Subcutaneous abdominal adipose tissue (tissue), 5 donors: ENCODE results near the gene DDX47.

Source experiments
- H3K27ac ChIP-seq: one replicate; pipeline ENCODE4 v1.7.0; 2013; ENCODE audit warnings: low read depth, mild to moderate bottlenecking, inconsistent platforms, low read length, moderate library complexity
- H3K27me3 ChIP-seq, 5 donors: one replicate each; pipeline ENCODE4 v1.7.0; 2013; ENCODE audit warnings: low read length in 5 of 5, inconsistent platforms in 1 of 5; ENCODE audit not compliant: control insufficient read depth in 5 of 5, insufficient read depth in 4 of 5
- H3K36me3 ChIP-seq, 5 donors: one replicate each; pipeline ENCODE4 v1.7.0; 2013; ENCODE audit warnings: low read length in 5 of 5; ENCODE audit not compliant: control insufficient read depth in 5 of 5, insufficient read depth in 5 of 5
- H3K4me1 ChIP-seq, 5 donors: one replicate each; pipeline ENCODE4 v1.7.0; 2013; ENCODE audit warnings: low read length in 5 of 5, mild to moderate bottlenecking in 3 of 5, moderate library complexity in 1 of 5; ENCODE audit not compliant: control insufficient read depth in 5 of 5, insufficient read depth in 5 of 5
- H3K4me3 ChIP-seq, 5 donors: one replicate each; pipeline ENCODE4 v1.7.0; 2013; ENCODE audit warnings: low read length in 5 of 5, low read depth in 1 of 5
- H3K9ac ChIP-seq, 5 donors: one replicate each; pipeline ENCODE4 v1.7.0; 2013; ENCODE audit warnings: low read length in 5 of 5, mild to moderate bottlenecking in 4 of 5, moderate library complexity in 3 of 5
- H3K9me3 ChIP-seq, 5 donors: one replicate each; pipeline ENCODE4 v1.7.0; 2013; ENCODE audit warnings: low read length in 5 of 5; ENCODE audit not compliant: control insufficient read depth in 5 of 5
- donor health status: healthy.
- donor health status: healthy.
- donor health status: healthy.
- donor health status: healthy.
- donor health status: healthy.

DDX47 gene

DNA sequence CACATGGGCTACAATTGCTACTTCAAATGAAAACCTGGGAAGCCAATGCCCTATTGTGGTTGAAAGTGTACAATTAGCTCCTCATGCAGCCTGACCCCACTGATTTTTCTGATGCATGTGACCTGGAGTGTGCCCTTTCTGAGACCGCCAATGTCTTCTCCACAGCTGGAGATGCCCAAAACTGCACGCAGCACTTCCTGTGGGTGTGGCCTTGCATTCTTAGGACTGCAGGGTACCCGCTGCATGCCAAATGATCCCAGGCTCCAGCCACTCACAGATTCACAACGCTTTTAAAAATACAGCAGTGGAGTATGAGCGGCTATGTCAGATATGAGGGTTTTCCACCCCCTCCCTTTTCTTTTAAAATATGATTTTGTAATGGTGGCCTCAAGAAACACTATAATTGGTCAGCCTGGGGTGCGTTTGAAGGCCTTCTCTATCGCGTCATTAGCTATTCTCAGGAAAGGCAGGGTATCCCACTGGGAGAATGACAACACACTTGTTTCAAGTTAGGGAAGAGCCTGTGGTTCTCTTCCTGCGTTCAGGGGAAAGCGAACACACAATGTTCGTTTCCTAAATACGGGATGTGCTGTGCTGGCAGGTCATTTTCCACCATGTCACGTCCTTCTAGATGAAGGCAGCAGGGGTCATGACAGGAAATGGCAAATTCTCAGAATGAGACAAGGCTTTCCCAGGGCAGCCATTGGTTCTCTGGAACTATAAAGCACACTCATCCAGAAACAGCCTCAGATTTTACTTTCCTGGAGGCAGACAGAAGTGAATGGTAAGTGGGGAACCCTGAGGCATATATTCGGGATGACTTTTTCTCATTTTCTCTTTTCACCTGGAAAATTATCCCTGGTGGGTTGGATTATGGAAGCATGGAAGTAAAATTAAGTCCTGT lies 28.0 kb upstream of the DDX47 start, which contains the start of gene APOLD1:
Gene APOLD1 (plus strand): TSS at position 749 of the 904 bp plus-strand sequence. CDS start 33 bp downstream, at position 782.
- Histone ChIP-seq H3K9ac (peak within 1 kb of the TSS; percentile 66 to 89 (median 81)), H3K27me3 (no peaks in the 10 kb centered on the region), H3K36me3 (no peaks in the 10 kb centered on the region), H3K4me3 (peak within 1 kb of the TSS; percentile 74 to 89 (median 83)), H3K9me3 (no peaks in the 10 kb centered on the region), H3K27ac (peak within 1 kb of the TSS; percentile 84), H3K4me1 (peaks cover 3 to 38% (median 34%) of the 10 kb centered on the region in 5 donors)

DNA sequence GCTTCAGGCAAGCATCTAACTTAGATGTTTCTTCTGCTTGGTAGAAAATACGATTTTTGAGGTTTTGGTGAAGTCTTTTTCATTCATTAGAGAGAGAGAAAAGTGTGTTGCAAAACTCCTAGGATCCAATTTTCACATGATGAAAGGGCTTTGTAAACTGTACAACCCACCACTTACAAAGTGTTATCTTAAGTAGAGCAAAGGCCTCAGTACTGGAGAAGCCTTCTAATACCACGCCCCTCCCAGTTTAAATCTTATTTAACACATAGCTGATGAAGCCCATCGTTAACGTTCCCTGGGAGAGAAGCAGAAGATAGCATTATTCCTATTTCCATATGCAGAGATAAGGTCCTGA lies 26.8 kb upstream of the DDX47 start:
- Histone ChIP-seq H3K27me3 (no peaks in the 10 kb centered on the region), H3K36me3 (no peaks in the 10 kb centered on the region), H3K9ac (peak overlapping the region; percentile 5 to 89 (median 81)), H3K4me1 (peaks cover 3 to 38% (median 34%) of the 10 kb centered on the region in 5 donors), H3K9me3 (no peaks in the 10 kb centered on the region), H3K27ac (peak overlapping the region; percentile 84), H3K4me3 (peak overlapping the region; percentile 74 to 89 (median 83))

DNA sequence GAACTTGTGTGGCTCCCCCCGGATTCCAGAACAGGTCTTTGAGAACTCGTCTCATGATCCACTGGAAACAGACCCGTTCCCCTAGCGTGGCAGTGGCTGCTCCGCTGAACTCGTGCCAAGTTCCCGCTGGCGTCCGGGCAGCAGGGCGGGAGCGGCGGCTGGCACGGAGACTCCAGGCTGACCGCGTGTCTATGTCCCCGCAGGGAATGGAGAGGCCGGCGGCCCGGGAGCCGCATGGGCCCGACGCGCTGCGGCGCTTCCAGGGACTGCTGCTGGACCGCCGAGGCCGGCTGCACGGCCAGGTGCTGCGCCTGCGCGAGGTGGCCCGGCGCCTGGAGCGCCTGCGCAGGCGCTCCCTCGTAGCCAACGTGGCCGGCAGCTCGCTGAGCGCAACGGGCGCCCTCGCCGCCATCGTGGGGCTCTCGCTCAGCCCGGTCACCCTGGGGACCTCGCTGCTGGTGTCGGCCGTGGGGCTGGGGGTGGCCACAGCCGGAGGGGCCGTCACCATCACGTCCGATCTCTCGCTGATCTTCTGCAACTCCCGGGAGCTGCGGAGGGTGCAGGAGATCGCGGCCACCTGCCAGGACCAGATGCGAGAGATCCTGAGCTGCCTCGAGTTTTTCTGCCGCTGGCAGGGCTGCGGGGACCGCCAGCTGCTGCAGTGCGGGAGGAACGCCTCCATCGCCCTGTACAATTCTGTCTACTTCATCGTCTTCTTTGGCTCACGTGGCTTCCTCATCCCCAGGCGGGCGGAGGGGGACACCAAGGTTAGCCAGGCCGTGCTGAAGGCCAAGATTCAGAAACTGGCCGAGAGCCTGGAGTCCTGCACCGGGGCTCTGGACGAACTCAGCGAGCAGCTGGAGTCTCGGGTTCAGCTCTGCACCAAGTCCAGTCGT lies 26.2 kb upstream of the DDX47 start:
- Histone ChIP-seq H3K4me3 (peak overlapping the region; percentile 74 to 89 (median 83)), H3K9me3 (no peaks in the 10 kb centered on the region), H3K9ac (peak overlapping the region; percentile 58 to 89 (median 81)), H3K4me1 (peaks cover 3 to 44% (median 39%) of the 10 kb centered on the region in 5 donors), H3K27me3 (no peaks in the 10 kb centered on the region), H3K36me3 (no peaks in the 10 kb centered on the region), H3K27ac (peak overlapping the region; percentile 84)

DNA sequence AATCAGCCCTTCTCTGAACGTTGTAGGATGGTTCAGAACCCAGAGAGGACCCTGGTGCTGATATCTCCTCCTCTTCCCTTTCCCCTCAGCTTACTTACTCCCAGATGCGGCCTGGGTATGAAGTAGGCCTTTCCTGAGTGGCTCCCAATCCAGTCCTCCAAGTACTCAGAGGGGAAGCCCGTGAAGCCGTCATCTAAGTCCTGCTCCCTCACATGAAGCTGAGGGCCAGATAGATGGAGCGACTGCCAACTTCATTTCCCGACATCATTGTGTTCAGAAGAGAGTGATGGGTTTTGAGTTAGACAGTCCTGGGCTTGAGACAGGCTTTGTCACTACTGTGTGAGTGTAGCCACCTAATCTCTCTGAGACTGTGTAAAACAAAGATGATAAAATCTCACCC lies 25.0 kb upstream of the DDX47 start:
- peak overlapping the region in 4 of 5 donors; percentile 63 to 89 (median 82) for H3K4me3 ChIP-seq
- peak overlapping the region; percentile 84 for H3K27ac ChIP-seq
- H3K9ac ChIP-seq, result peak overlapping the region in 3 of 5 donors; percentile 13 to 89 (median 86)
- no peaks in the 10 kb centered on the region for H3K36me3 ChIP-seq
- H3K4me1 ChIP-seq, result peaks cover 3 to 49% (median 44%) of the 10 kb centered on the region in 5 donors
- H3K27me3 ChIP-seq, result no peaks in the 10 kb centered on the region
- no peaks in the 10 kb centered on the region for H3K9me3 ChIP-seq

DNA sequence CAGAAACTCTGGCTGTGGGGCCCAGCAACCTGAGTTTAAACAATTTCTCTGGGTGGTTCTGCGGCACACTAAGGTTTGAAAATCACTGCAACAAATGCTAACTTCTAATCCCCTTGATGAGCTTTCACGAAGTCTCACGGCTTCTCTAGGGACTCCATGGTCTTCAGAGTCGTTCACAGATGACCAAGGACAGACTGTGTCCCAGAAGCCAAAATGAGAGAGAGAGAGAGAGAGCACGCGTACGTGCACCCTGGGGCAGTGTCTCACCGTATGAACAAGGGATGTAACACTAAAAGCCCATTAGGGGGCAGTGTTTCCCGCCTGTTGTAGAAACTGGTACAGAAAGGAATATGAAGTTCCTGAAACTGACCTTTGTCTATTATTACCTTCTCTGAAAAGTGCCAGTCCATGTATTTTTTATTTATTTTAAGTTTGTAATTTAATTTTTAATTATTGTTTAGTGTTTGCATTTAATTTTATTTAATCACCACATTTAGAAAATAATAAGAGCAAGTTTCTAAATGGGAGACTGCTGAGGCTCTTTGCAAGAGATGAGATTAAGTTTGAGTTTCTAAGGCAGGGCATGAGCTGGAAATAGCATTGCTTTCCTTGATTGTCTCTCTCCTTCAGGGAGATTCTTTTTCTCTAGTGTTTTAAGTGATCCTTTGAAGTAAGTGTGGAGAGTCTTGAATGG lies 24.3 kb upstream of the DDX47 start:
- Histone ChIP-seq H3K9ac (peak overlapping the region in 3 of 5 donors; percentile 42 to 68 (median 44)), H3K36me3 (no peaks in the 10 kb centered on the region), H3K9me3 (no peaks in the 10 kb centered on the region), H3K4me3 (peak overlapping the region in 4 of 5 donors; percentile 63 to 89 (median 82)), H3K27me3 (no peaks in the 10 kb centered on the region), H3K27ac (peak overlapping the region; percentile 84), H3K4me1 (peaks cover 3 to 49% (median 44%) of the 10 kb centered on the region in 5 donors)

DNA sequence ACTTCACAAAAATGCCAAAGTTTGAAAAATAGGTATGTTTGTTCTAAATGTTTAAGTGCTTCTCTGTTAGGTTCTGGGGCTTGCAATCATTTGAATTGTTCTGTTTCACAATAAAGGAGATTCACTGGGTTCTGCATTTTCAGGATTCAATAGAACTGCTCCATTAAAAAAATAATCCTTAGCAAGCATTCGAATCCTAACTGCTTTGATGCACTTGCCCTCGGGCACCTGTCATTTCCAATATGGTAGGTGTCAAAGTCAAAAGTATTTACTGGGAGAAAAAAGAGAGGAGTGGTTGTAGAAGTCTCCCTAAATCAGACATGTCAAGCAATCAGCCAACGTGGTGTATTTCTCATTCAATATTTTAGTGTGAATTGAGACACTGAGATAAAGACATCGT lies 22.2 kb upstream of the DDX47 start:
- no peak overlapping the region for H3K9ac ChIP-seq
- H3K27me3 ChIP-seq, result no peaks in the 10 kb centered on the region
- H3K27ac ChIP-seq, result no peak overlapping the region
- no peaks in the 10 kb centered on the region for H3K9me3 ChIP-seq
- H3K4me3 ChIP-seq, result no peak overlapping the region
- H3K36me3 ChIP-seq, result no peaks in the 10 kb centered on the region
- peaks cover 0 to 39% (median 32%) of the 10 kb centered on the region in 5 donors for H3K4me1 ChIP-seq

DNA sequence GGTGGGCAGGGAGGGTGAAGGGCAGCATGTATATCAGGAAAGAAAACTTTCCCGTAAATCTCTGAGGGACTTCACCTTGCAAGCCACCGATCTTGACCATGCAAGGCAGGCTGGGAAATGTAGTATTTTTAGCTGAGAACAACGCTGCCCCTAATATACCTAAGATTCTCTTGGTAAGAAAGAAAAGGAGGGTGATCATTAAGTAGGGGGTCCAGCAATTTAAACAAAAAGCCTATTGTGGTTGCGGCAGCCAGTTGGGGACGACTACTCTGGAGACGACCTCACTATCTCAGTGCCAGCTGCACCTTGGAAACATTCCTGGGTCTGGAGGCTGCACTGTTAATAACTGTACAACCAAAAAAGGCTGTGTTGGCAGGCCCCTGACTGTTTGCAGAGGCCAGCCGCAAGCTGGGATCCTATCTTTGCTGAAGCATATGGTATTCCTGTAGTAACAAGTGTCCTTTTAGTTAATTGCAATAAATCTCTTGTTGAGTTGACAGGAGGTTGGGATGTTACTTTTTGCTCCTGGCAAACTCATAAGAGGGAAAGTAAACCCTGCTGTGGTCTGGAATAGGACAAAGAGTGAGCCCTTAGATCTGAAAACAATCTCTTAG lies 21.3 kb upstream of the DDX47 start:
- Histone ChIP-seq H3K4me3 (peak overlapping the region in 2 of 5 donors; percentile 6 to 31), H3K27ac (no peak overlapping the region), H3K36me3 (no peaks in the 10 kb centered on the region), H3K9me3 (no peaks in the 10 kb centered on the region), H3K9ac (no peak overlapping the region), H3K4me1 (peaks cover 0 to 39% (median 23%) of the 10 kb centered on the region in 5 donors), H3K27me3 (no peaks in the 10 kb centered on the region)

DNA sequence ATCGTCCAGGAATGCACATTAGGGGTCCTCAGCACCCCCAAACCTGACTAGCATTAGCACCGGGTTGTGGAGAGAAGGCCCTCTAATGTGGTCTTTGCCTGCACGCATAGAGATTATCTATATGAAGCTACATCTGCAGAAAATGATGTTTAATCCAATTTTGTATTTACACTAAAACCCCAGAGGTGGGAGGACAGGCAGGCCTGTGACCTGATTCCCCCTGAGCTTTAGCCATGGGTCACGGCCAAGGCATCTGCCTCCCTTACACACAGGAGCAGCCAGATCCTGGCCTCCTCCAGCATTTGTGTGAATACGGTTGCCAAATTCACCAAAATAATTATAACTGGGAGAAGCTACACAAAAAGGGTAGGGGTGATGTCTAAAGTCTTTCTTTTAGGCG lies 20.7 kb upstream of the DDX47 start:
- no peaks in the 10 kb centered on the region for H3K27me3 ChIP-seq
- H3K4me3 ChIP-seq, result no peak overlapping the region
- H3K4me1 ChIP-seq, result peaks cover 0 to 34% (median 18%) of the 10 kb centered on the region in 5 donors
- H3K36me3 ChIP-seq, result no peaks in the 10 kb centered on the region
- H3K9me3 ChIP-seq, result no peaks in the 10 kb centered on the region
- H3K9ac ChIP-seq, result no peak overlapping the region
- no peak overlapping the region for H3K27ac ChIP-seq

DNA sequence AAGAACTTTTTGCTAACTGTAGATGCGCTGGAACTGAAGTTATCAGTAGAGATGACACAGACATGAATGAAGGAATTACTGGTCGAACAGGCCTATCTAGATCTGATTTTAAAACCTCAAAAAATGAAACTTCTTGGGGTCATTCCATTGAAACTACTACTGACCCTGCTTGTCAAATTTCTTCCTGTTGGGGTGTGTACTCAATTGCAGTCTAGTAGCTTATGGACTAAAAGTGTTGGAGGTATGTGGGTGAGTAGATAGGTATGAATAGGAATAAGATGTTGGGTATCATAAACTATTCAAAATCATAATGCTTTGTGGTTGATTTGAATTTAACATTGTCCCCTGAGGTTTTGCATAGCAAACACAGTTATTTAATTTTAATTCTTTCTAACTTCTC lies 18.5 kb upstream of the DDX47 start:
- H3K4me1 ChIP-seq, result peaks cover 0 to 14% (median 7%) of the 10 kb centered on the region in 5 donors
- no peaks in the 10 kb centered on the region for H3K9me3 ChIP-seq
- H3K9ac ChIP-seq, result no peak overlapping the region
- no peaks in the 10 kb centered on the region for H3K27me3 ChIP-seq
- H3K27ac ChIP-seq, result no peak overlapping the region
- H3K4me3 ChIP-seq, result no peak overlapping the region
- H3K36me3 ChIP-seq, result no peaks in the 10 kb centered on the region
